ENCODE measurements around the gene PODXL.

DNA sequence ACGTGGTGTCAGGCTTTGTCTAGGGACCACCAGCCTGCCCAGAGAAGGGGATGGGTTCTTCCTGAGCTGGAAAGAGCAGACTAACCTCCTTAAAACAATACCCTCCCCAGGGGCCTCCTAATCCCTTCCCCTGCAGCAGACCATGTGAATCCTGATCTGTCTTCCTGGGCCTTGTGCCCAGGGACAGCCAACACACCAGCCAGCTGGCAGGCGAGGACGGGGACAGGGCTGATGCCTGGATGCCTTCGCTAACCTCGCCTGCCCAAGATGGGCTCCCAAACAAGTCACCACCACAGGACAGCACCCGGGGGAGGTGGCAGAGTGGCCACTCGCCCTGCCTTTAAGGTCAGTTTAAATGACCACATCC, 17.6 kb downstream of the PODXL start:
- TF ChIP-seq, protein P1, sequence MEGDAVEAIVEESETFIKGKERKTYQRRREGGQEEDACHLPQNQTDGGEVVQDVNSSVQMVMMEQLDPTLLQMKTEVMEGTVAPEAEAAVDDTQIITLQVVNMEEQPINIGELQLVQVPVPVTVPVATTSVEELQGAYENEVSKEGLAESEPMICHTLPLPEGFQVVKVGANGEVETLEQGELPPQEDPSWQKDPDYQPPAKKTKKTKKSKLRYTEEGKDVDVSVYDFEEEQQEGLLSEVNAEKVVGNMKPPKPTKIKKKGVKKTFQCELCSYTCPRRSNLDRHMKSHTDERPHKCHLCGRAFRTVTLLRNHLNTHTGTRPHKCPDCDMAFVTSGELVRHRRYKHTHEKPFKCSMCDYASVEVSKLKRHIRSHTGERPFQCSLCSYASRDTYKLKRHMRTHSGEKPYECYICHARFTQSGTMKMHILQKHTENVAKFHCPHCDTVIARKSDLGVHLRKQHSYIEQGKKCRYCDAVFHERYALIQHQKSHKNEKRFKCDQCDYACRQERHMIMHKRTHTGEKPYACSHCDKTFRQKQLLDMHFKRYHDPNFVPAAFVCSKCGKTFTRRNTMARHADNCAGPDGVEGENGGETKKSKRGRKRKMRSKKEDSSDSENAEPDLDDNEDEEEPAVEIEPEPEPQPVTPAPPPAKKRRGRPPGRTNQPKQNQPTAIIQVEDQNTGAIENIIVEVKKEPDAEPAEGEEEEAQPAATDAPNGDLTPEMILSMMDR (IDR thresholded peaks at IDR 0.05): no peak
- TF ChIP-seq POLR2AphosphoS5 (IDR thresholded peaks at IDR 0.05; ENCODE audit: low read depth, low read length): no peak
- TF ChIP-seq, protein P2, sequence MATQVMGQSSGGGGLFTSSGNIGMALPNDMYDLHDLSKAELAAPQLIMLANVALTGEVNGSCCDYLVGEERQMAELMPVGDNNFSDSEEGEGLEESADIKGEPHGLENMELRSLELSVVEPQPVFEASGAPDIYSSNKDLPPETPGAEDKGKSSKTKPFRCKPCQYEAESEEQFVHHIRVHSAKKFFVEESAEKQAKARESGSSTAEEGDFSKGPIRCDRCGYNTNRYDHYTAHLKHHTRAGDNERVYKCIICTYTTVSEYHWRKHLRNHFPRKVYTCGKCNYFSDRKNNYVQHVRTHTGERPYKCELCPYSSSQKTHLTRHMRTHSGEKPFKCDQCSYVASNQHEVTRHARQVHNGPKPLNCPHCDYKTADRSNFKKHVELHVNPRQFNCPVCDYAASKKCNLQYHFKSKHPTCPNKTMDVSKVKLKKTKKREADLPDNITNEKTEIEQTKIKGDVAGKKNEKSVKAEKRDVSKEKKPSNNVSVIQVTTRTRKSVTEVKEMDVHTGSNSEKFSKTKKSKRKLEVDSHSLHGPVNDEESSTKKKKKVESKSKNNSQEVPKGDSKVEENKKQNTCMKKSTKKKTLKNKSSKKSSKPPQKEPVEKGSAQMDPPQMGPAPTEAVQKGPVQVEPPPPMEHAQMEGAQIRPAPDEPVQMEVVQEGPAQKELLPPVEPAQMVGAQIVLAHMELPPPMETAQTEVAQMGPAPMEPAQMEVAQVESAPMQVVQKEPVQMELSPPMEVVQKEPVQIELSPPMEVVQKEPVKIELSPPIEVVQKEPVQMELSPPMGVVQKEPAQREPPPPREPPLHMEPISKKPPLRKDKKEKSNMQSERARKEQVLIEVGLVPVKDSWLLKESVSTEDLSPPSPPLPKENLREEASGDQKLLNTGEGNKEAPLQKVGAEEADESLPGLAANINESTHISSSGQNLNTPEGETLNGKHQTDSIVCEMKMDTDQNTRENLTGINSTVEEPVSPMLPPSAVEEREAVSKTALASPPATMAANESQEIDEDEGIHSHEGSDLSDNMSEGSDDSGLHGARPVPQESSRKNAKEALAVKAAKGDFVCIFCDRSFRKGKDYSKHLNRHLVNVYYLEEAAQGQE (IDR thresholded peaks at IDR 0.05; ENCODE audit: insufficient read depth in 1 of 2, low read depth in 2 of 2, low read length in 1 of 2): no peak
